Uterus (tissue), 2 donors: ENCODE data around the gene IVL.

Source experiments
- CTCF ChIP-seq, 4 experiments: fragments of 200-600 bp in 2 of 4; fragments of 450-650 bp in 2 of 4; sonication (generic) in 2 of 4; IDR thresholded peaks; one replicate each; pipeline ENCODE4 v1.5.1; 2016 to 2019; ENCODE audit warnings: antibody characterized with exemption in 4 of 4, mild to moderate bottlenecking in 2 of 4, moderate library complexity in 1 of 4
- POLR2A ChIP-seq, 2 donors: fragments of 450-650 bp; IDR thresholded peaks; one replicate each; pipeline ENCODE4 v1.6.1; 2016; ENCODE audit warnings: antibody characterized with exemption in 2 of 2, mild to moderate bottlenecking in 1 of 2, moderate library complexity in 1 of 2

- no peak for TF ChIP-seq CTCF (IDR thresholded peaks at IDR 0.05)
- TF ChIP-seq POLR2A (IDR thresholded peaks at IDR 0.05) = no peak
Measured at GRCh38 chr1:152904688-152905440, 3.5 kb upstream of the IVL start.
